H9 (cell line): Measurements from ENCODE around the gene CERS4. TPM values are rescaled to one million over a fixed set of nuclear protein-coding genes. Genes with fewer than 3 reads are reported as not detected.
A peak's percentile ranks its signal among the peaks of the same experiment; 100 is the strongest.

ENCODE experiments used
- DNase-seq: peaks from one replicate; pipeline ENCODE4 v3.0.0-alpha.2; 2017
- H2AFZ ChIP-seq: one replicate; pipeline ENCODE4 v1.6.1; 2013; ENCODE audit warnings: mild to moderate bottlenecking, low read length, control low read depth, moderate library complexity
- H2AK5ac ChIP-seq: 2 replicates; pipeline ENCODE4 v1.6.1; 2013; ENCODE audit warnings: low read length, control low read depth, mixed read lengths; ENCODE audit not compliant: insufficient read length
- H2BK120ac ChIP-seq: one replicate; pipeline ENCODE4 v1.6.1; 2013; ENCODE audit warnings: low read depth, mild to moderate bottlenecking, low read length, control low read depth, inconsistent platforms; ENCODE audit not compliant: poor library complexity, severe bottlenecking
- H2BK12ac ChIP-seq: 2 replicates; pipeline ENCODE4 v1.6.1; 2013; ENCODE audit warnings: low read length, control low read depth, mixed read lengths, low read depth; ENCODE audit not compliant: insufficient read length
- H2BK15ac ChIP-seq: 2 replicates; pipeline ENCODE4 v1.6.1; 2013; ENCODE audit warnings: low read depth, low read length, control low read depth
- H2BK20ac ChIP-seq: one replicate; pipeline ENCODE4 v1.6.1; 2013; ENCODE audit warnings: low read depth, mild to moderate bottlenecking, low read length, control low read depth, inconsistent platforms; ENCODE audit not compliant: poor library complexity, severe bottlenecking
- H2BK5ac ChIP-seq: 2 replicates; pipeline ENCODE4 v1.6.1; 2013; ENCODE audit warnings: low read length, control low read depth, mixed read lengths; ENCODE audit not compliant: insufficient read length
- H3K14ac ChIP-seq: 2 replicates; pipeline ENCODE4 v1.6.1; 2013; ENCODE audit warnings: low read length, control low read depth; ENCODE audit not compliant: insufficient read depth
- H3K18ac ChIP-seq: 2 replicates; pipeline ENCODE4 v1.6.1; 2013; ENCODE audit warnings: low read depth, mild to moderate bottlenecking, mixed read lengths, low read length, control low read depth; ENCODE audit not compliant: insufficient read length
- H3K23ac ChIP-seq: 2 replicates; pipeline ENCODE4 v1.6.1; 2013; ENCODE audit warnings: low read length, control low read depth, mixed read lengths, low read depth; ENCODE audit not compliant: insufficient read length
- H3K23me2 ChIP-seq: 2 replicates; pipeline ENCODE4 v1.6.1; 2013; ENCODE audit warnings: low read depth, mild to moderate bottlenecking, mixed read lengths, low read length, control low read depth; ENCODE audit not compliant: insufficient read length, poor library complexity, severe bottlenecking
- H3K27ac ChIP-seq: 2 replicates; pipeline ENCODE4 v1.5.1; 2013; ENCODE audit warnings: low read length, control low read depth, mixed read lengths, low read depth; ENCODE audit not compliant: insufficient read length
- H3K27me3 ChIP-seq: 2 replicates; pipeline ENCODE4 v1.6.1; 2013; ENCODE audit warnings: low read length, control low read depth, inconsistent platforms; ENCODE audit not compliant: insufficient read depth
- H3K4ac ChIP-seq: 2 replicates; pipeline ENCODE4 v1.6.1; 2013; ENCODE audit warnings: low read depth, mild to moderate bottlenecking, control low read depth, inconsistent platforms, low read length, moderate library complexity
- H3K4me1 ChIP-seq: 2 replicates; pipeline ENCODE4 v1.6.1; 2013; ENCODE audit warnings: low read length, control low read depth, inconsistent platforms; ENCODE audit not compliant: insufficient read depth
- H3K4me2 ChIP-seq: 2 replicates; pipeline ENCODE4 v1.6.1; 2013; ENCODE audit warnings: low read length, control low read depth, mixed read lengths; ENCODE audit not compliant: insufficient read length, insufficient read depth
- H3K56ac ChIP-seq: 2 replicates; pipeline ENCODE4 v1.6.1; 2013; ENCODE audit warnings: low read depth, mild to moderate bottlenecking, mixed read lengths, low read length, control low read depth; ENCODE audit not compliant: insufficient read length
- H3K79me1 ChIP-seq: 2 replicates; pipeline ENCODE4 v1.6.1; 2013; ENCODE audit warnings: low read depth, mild to moderate bottlenecking, moderate library complexity, low read length, control low read depth, inconsistent platforms; ENCODE audit not compliant: insufficient read depth, poor library complexity, severe bottlenecking
- H3K79me2 ChIP-seq: 2 replicates; pipeline ENCODE4 v1.6.1; 2013; ENCODE audit warnings: low read length, control low read depth, inconsistent platforms; ENCODE audit not compliant: insufficient read depth
- H3K9ac ChIP-seq: 2 replicates; pipeline ENCODE4 v1.6.1; 2013; ENCODE audit warnings: low read length, control low read depth, mixed read lengths; ENCODE audit not compliant: insufficient read length; ENCODE audit errors: extremely low read depth
- H3K9me3 ChIP-seq: one replicate; pipeline ENCODE4 v1.6.1; 2013; ENCODE audit warnings: low read depth, low read length, inconsistent platforms; ENCODE audit not compliant: control insufficient read depth
- H3T11ph ChIP-seq: one replicate; pipeline ENCODE4 v1.6.1; 2013; ENCODE audit warnings: mild to moderate bottlenecking, low read length, control low read depth, inconsistent platforms
- H4K20me1 ChIP-seq: one replicate; pipeline ENCODE4 v1.6.1; 2013; ENCODE audit not compliant: control insufficient read depth, insufficient read length, insufficient read depth
- H4K5ac ChIP-seq: 2 replicates; pipeline ENCODE4 v1.6.1; 2013; ENCODE audit warnings: low read depth, mild to moderate bottlenecking, mixed read lengths, low read length, control low read depth; ENCODE audit not compliant: insufficient read length
- H4K8ac ChIP-seq: replicated peaks from 2 replicates; pipeline ENCODE4 v1.6.1; 2013; ENCODE audit warnings: low read length, control low read depth, mixed read lengths, low read depth; ENCODE audit not compliant: insufficient read length
- H4K91ac ChIP-seq: 2 replicates; pipeline ENCODE4 v1.6.1; 2013; ENCODE audit warnings: low read depth, mild to moderate bottlenecking, moderate library complexity, mixed read lengths, low read length, control low read depth; ENCODE audit not compliant: insufficient read length
- H3K27ac Mint-ChIP-seq, 3 experiments: 2 replicates in 2 of 3; 3 replicates in 1 of 3; pipeline ENCODE4 v1.8.0; 2020 to 2021; ENCODE audit warnings: mixed read lengths in 3 of 3, mild to moderate bottlenecking in 1 of 3, moderate library complexity in 1 of 3
- H3K27me3 Mint-ChIP-seq: 2 replicates; pipeline ENCODE4 v1.8.0; 2021; ENCODE audit warnings: low read depth, mild to moderate bottlenecking, moderate library complexity, mixed read lengths
- H3K36me3 Mint-ChIP-seq, 3 experiments: 2 replicates in 2 of 3; 3 replicates in 1 of 3; pipeline ENCODE4 v1.8.0; 2020 to 2021; ENCODE audit warnings: low read depth in 3 of 3, mixed read lengths in 3 of 3; ENCODE audit not compliant: insufficient read depth in 1 of 3
- H3K4me1 Mint-ChIP-seq, 2 experiments: 2 replicates each; pipeline ENCODE4 v1.8.0; 2020; ENCODE audit warnings: mixed read lengths in 2 of 2
- H3K4me3 Mint-ChIP-seq, 2 experiments: 2 replicates in 1 of 2; 3 replicates in 1 of 2; pipeline ENCODE4 v1.8.0; 2020 to 2021; ENCODE audit warnings: mild to moderate bottlenecking in 2 of 2, mixed read lengths in 2 of 2, moderate library complexity in 1 of 2
- H3K9me3 Mint-ChIP-seq, 2 experiments: 2 replicates in 1 of 2; 3 replicates in 1 of 2; pipeline ENCODE4 v1.8.0; 2020; ENCODE audit warnings: mild to moderate bottlenecking in 2 of 2, mixed read lengths in 2 of 2, moderate library complexity in 1 of 2
- CTCF ChIP-seq: fragments of 200-600 bp; sonication (generic); conservative IDR thresholded peaks from 3 replicates; pipeline ENCODE4 v1.8.0; 2021; ENCODE audit warnings: antibody characterized with exemption, mild to moderate bottlenecking
- WGBS: extraction: QIAGEN DNeasy Blood & Tissue Kit; methylation state at CpG from one replicate; pipeline ENCODE4 v1.1.7; 2013; ENCODE audit warnings: missing lambda C conversion rate, low lambda C conversion rate, mixed read lengths; ENCODE audit not compliant: insufficient read length; ENCODE audit errors: extremely low coverage; 5-methylcytosine and 5-hydroxymethylcytosine counted together
- total RNA-seq: library from RNA; stranded (reverse); gene quantifications from 2 replicates; pipeline ENCODE4 v1.2.1, GENCODE V29; 2021

The CERS4 gene
- total RNA-seq, 1 experiment from 2014 or later, result 62.6 TPM

GRCh38 chr19:8212212-8212611 lies 3.0 kb downstream of the CERS4 start:
- no peaks in the 10 kb centered on the region for H3K4me1 ChIP-seq
- H3K23ac ChIP-seq, result no peak overlapping the region
- H3K9me3 ChIP-seq, result no peaks in the 10 kb centered on the region
- no peak overlapping the region for H3K56ac ChIP-seq
- no peak for DNase-seq
- H2BK20ac ChIP-seq, result no peak overlapping the region
- no peak overlapping the region for H2AFZ ChIP-seq
- H3K9me3 Mint-ChIP-seq, result no peaks in the 10 kb centered on the region
- no peak overlapping the region for H3K4ac ChIP-seq
- no peaks in the 10 kb centered on the region for H4K20me1 ChIP-seq
- no peak overlapping the region for H2BK5ac ChIP-seq
- no peak for TF ChIP-seq CTCF
- no peak overlapping the region for H3K4me2 ChIP-seq
- H3K36me3 Mint-ChIP-seq, result peaks cover 20 to 43% (median 26%) of the 10 kb centered on the region in 3 experiments
- peaks cover 13% of the 10 kb centered on the region for H3K23me2 ChIP-seq
- no peak overlapping the region for H4K91ac ChIP-seq
- H4K5ac ChIP-seq, result no peak overlapping the region
- H3K18ac ChIP-seq, result no peak overlapping the region
- H2BK120ac ChIP-seq, result no peak overlapping the region
- H3K27me3 ChIP-seq, result no peaks in the 10 kb centered on the region
- H4K8ac ChIP-seq, result no peak overlapping the region
- no peak overlapping the region for H2BK12ac ChIP-seq
- peaks cover 26 to 33% of the 10 kb centered on the region in 2 experiments for H3K4me1 Mint-ChIP-seq
- WGBS, result no CpG with 5 or more reads among the region's 6 CpGs
- no peak overlapping the region for H2BK15ac ChIP-seq
- no peak overlapping the region for H3T11ph ChIP-seq
- no peak overlapping the region for H2AK5ac ChIP-seq
- peaks cover 23% of the 10 kb centered on the region; the same call in 1 of the 2 replicates for H3K79me2 ChIP-seq
- peak overlapping the region in 2 of 3 experiments; percentile 41 to 81; a peak in 4 of 7 replicates for H3K27ac Mint-ChIP-seq
- H3K79me1 ChIP-seq, result peaks cover 9% of the 10 kb centered on the region
- H3K4me3 Mint-ChIP-seq, result no peak overlapping the region
- H3K9ac ChIP-seq, result no peak overlapping the region
- no peak overlapping the region for H3K14ac ChIP-seq
- H3K27ac ChIP-seq, result no peak overlapping the region
- H3K27me3 Mint-ChIP-seq, result peaks cover 2% of the 10 kb centered on the region; the same call in 1 of the 2 replicates
